GM19468 (cell line): ENCODE data around the gene TMEM198.

Experiments used
- ATAC-seq: cut with Tn5 transposase; IDR thresholded peaks from one replicate; pipeline ENCODE4 v1.9.1; 2021; ENCODE audit warnings: mild to moderate bottlenecking, moderate library complexity, moderate number of reproducible peaks; ENCODE audit not compliant: unreplicated experiment; ENCODE audit errors: extremely low read depth

TMEM198 gene

DNA sequence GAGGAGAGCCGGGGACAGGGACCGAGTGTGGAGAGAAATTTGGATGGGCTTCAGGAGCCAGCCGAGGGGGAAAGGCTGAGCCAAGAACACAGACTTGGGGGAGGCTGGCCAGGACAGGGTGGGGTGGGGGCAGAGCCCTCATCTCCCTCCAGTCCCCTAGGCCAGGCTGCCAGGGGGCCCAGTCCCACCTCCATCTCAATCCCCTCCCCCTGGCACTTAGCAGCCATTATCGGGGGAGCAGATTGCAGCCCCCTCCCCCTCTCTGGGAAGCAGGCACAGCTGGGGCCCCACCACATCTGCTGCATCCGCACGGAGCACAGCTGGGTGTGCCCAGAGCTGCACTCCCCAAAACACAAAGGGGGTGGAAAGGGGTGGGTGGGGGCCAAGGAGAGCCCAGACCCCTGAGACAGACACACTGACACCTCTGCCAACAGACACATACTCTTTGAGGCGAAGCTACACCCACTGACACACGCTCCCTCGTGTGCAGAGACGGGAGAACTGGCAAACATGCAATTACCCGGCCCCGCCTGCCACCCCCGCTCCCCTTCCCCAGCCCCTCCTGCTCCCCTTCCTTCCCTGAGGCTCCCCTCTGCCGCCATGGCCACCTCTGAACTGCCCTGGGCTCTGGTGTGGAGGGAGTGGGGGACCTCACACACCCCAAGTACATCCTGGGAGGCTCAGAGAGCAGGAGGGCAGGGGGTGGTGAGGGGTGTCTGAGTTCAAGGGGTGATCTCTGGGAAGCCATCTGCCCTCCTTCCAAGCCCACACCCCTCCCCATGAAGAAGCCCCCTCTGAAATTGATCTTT lies 34.7 kb upstream of the TMEM198 start:
- ATAC-seq = no peak

GRCh38 chr2:219509780-219510511 lies 33.9 kb upstream of the TMEM198 start:
- no peak for ATAC-seq

DNA sequence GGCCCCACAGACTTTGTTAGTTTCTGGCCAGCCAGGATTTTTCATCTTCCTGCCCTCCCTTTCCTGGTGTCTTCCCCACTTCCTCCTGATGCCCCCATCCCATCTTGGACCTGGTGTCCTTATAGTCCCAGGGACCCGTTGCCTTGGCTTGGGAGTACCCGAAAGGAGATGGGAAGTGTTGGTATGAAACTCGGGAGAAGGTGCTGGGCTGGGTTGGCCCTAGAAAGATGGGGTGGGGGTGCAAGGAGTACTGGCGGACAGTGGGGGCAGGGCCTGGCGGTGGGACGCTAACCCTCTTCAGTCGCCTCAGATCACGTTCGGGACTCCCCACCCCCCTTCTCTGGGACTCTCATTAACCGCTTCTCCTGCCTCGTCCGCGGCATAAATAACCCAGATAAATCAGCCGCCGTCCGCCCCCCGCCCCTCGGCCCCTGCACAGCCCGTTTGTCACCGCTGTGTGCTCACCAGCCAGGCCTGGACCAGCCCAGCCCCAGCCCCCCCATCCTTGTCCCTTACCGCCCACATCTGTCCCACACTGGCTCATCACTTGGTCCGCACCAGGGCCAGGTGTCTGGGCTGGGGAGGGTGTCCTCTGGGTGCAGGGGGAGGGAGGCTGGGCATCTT lies 33.2 kb upstream of the TMEM198 start:
- no peak for ATAC-seq

DNA sequence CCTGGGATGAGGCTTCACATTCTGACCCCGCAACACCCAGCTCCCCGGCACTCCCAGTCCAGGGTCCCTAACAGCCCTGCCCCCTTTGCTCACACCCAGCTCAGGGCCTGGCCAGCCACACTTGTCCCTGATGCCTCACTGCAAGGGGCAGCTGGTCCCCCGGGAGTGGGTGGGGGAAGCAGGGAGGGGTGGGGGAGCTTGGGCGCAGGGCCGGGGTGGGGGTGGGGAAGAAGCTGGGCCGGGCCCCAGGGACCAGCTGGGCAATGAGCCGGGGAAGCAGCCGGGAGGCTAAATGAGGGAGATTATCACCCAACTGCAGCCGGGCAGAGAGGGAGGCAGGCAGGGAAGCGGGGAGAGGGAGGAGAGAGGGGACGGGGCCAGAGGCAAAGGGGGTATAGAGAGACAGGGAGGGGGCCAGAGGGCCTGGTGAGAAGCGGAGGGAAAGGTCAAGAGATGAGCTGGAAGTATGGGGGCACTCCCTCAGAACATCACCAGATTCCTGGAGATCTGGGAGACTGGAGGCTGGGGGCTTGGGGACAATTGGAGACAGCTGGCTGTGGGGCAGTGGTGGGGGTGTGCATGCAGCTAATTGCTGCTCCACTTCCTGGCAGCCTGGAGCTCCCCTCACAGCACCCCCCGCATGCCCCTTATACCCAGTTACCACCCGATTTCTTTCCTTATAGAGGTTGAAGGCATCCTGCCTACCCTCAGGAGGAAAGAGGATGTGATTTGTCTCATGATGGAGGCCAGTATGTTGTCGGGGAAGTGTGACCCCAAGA lies 32.1 kb upstream of the TMEM198 start:
- no peak for ATAC-seq

DNA sequence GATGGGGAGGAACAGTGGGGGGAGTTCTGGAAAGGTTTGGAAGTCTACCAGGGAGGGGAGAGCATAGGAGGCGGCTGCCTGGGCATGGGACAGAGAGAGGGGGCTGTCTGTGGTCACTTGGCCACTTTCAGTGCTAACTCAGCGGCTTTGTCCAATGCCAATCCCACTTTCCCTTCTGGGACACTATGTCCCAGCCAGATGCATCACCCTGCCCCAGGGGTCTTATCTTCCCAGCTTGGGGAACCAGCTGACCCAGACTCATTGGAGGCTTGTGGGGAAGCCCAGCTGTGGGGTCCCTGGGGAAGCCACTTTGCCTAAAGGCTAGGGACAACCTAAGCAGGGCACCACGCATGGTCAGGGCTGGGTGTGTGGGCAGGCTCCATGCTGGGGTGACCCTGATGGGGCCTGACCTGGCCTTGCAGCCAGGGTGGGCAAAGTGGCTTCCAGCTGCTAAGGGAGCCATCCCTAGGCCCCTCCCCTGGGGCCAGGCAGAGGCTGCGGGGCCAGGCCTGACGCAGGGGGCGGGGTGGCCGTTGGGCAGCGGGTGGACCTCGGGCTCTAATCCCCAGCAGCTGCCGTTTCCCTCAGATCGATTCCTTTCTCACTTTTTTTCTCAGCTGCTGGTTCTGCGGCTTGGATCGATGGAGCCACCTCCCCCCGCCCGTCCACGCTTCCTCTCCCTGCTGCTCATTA lies 31.2 kb upstream of the TMEM198 start:
- no peak for ATAC-seq

- no peak for ATAC-seq
Measured at GRCh38 chr2:219513787-219514186, 30.0 kb upstream of the TMEM198 start.

DNA sequence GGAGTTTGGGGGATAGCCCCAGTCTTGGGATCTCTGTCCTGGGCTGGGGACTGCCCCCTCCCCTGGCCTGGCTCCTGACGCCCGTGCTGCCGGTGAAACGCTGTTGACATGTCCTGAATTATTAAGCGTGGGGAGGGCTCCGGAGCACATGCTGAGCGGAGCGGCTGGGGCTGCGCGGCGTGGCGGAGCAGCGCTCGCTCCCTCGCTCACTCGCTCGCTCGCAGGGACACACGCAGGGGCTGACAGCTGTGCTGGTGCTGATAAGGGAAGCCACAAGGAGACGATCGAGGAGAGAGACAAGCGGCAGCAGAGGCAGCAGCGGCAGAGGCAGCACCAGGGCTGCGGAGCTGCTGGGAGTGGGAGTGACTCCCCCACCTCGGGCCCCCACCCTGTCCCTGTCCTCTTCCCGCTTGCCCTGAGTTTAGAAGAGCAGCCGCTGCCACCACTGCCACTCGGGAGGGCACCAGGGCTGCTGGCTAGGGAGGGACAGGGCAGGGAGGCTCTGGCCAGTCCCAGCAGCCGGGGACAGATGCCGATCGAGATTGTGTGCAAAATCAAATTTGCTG lies 29.5 kb upstream of the TMEM198 start, which contains the start of gene ASIC4:
Gene ASIC4, plus strand, starts transcription at position 287 of the 566 bp plus-strand sequence. Its CDS starts 243 bp downstream, at position 530.
- no peak for ATAC-seq

- ATAC-seq = no peak
Measured at GRCh38 chr2:219514836-219515235, 29.0 kb upstream of the TMEM198 start.

- no peak for ATAC-seq
Measured at GRCh38 chr2:219515874-219516629, 27.8 kb upstream of the TMEM198 start.

DNA sequence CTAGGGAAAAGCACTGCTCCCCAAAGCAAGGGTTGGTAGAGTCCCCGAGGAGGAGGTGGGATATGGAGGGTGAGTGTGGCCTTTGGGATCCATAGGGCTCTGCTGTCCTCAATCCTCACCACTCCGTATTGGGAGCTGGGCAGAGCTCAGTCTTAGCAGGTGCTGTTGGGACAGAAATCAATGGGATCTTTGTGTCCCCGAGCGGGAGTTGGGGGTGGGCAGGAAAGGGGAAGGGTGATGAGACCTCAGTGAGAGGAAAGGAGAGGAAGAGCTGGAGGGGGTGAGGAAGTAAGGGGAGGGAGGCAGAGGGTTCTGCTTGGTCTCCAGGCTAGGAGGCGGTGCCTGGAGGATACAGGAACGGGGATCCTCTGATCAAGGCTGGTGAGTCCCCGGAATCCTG lies 26.9 kb upstream of the TMEM198 start:
- no peak for ATAC-seq

GRCh38 chr2:219517954-219518778 lies 25.7 kb upstream of the TMEM198 start:
- ATAC-seq = no peak

- ATAC-seq = no peak
Measured at GRCh38 chr2:219519526-219519916, 24.3 kb upstream of the TMEM198 start.

- no peak for ATAC-seq
Measured at GRCh38 chr2:219520079-219520478, 23.7 kb upstream of the TMEM198 start.

- ATAC-seq = no peak
Measured at GRCh38 chr2:219521066-219521880, 22.6 kb upstream of the TMEM198 start.

DNA sequence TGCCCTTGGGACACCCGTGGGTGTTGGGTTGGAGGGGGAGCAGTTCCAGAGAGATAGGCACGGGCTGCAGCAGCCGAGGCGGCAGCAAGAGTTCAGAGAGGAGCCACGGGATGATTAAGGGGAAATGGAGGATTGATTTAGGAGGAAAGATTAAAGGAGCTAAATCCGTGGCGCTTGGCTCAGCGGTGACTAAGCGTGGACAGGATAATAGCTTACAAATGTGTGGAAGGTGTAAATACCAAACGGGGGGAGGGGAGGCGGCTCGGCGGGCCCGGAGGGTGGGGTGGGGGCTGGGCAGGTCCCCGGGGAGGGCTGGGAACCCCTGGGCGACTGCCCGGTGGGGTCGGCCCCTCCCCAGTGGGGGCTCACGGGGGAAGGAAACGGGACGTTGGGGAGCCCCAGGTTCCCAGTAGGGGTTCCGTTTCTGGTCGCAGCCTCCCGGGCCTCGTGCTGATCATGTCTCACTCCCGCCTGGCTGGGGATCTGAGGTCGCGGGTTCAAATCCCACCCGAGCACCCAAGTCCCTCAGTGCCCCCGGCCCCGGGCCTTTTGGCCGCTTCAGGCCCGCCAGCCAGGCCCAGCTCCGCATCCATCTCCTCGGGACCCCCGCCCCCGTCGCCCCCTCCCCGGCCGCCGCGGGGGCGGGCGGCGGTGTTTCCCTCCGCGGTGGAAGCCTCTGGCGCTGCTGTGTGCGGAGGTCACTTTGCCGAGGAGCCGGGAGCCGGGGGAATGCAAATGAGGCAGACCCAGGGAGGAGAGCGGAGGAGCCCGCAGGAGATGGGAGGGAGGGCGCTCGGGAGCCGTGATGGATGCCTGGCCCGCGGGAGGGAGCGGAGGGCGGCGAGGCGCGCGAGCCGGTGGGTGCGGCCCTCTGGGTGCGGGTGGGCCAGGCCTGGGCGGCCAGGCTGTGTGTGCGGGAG lies 21.5 kb upstream of the TMEM198 start:
- ATAC-seq = no peak
